Measurements from ENCODE around the gene CSNK1G1. TPM values are rescaled to one million over a fixed set of nuclear protein-coding genes. Genes with fewer than 3 reads are reported as not detected.

CSNK1G1 gene
- total RNA-seq, 1 donor from 2014 or later = 23.5 TPM

- H3K27me3 ChIP-seq (ENCODE audit: control insufficient read depth, insufficient read depth, low read length) = no peaks in the 10 kb centered on the region
- H3K36me3 ChIP-seq (ENCODE audit: control insufficient read depth, insufficient read depth, low read length) = no peaks in the 10 kb centered on the region
- TF ChIP-seq CTCF (IDR thresholded peaks at IDR 0.05; ENCODE audit: insufficient read depth, low read length, poor library complexity, severe bottlenecking) = no peak
- H3K4me3 ChIP-seq (ENCODE audit: low read depth, low read length) = no peak overlapping the region
- no peak for DNase-seq (ENCODE audit: low read depth)
Measured at GRCh38 chr15:64187396-64188191, 168.4 kb downstream of the CSNK1G1 start.

- DNase-seq (ENCODE audit: low read depth) = no peak
- H3K4me3 ChIP-seq (ENCODE audit: low read depth, low read length) = no peak overlapping the region
- H3K27me3 ChIP-seq (ENCODE audit: control insufficient read depth, insufficient read depth, low read length) = no peaks in the 10 kb centered on the region
- no peaks in the 10 kb centered on the region for H3K36me3 ChIP-seq (ENCODE audit: control insufficient read depth, insufficient read depth, low read length)
- TF ChIP-seq CTCF (IDR thresholded peaks at IDR 0.05; ENCODE audit: insufficient read depth, low read length, poor library complexity, severe bottlenecking) = no peak
Measured at GRCh38 chr15:64185146-64185911, 170.6 kb downstream of the CSNK1G1 start.

GRCh38 chr15:64182859-64183370 is 173.1 kb downstream of the CSNK1G1 start:
- H3K36me3 ChIP-seq (ENCODE audit: control insufficient read depth, insufficient read depth, low read length) = no peaks in the 10 kb centered on the region
- H3K27me3 ChIP-seq (ENCODE audit: control insufficient read depth, insufficient read depth, low read length) = no peaks in the 10 kb centered on the region
- DNase-seq (ENCODE audit: low read depth) = no peak
- no peak overlapping the region for H3K4me3 ChIP-seq (ENCODE audit: low read depth, low read length)
- no peak for TF ChIP-seq CTCF (IDR thresholded peaks at IDR 0.05; ENCODE audit: insufficient read depth, low read length, poor library complexity, severe bottlenecking)

GRCh38 chr15:64180235-64180824 is 175.6 kb downstream of the CSNK1G1 start:
- no peak overlapping the region for H3K4me3 ChIP-seq (ENCODE audit: low read depth, low read length)
- H3K36me3 ChIP-seq (ENCODE audit: control insufficient read depth, insufficient read depth, low read length) = peaks cover 1% of the 10 kb centered on the region
- DNase-seq (ENCODE audit: low read depth) = no peak
- no peak for TF ChIP-seq CTCF (IDR thresholded peaks at IDR 0.05; ENCODE audit: insufficient read depth, low read length, poor library complexity, severe bottlenecking)
- no peaks in the 10 kb centered on the region for H3K27me3 ChIP-seq (ENCODE audit: control insufficient read depth, insufficient read depth, low read length)

GRCh38 chr15:64166102-64166890 is 189.7 kb downstream of the CSNK1G1 start:
- no peak overlapping the region for H3K4me3 ChIP-seq (ENCODE audit: low read depth, low read length)
- no peak for TF ChIP-seq CTCF (IDR thresholded peaks at IDR 0.05; ENCODE audit: insufficient read depth, low read length, poor library complexity, severe bottlenecking)
- no peak for DNase-seq (ENCODE audit: low read depth)
- no peaks in the 10 kb centered on the region for H3K36me3 ChIP-seq (ENCODE audit: control insufficient read depth, insufficient read depth, low read length)
- H3K27me3 ChIP-seq (ENCODE audit: control insufficient read depth, insufficient read depth, low read length) = no peaks in the 10 kb centered on the region
